NCI-H1105 treated with DMSO at 0.1 percent for 48 hours (cell line): ENCODE measurements around the gene TMEM245.
"Not testable (repeated sequence)": the region's sequence is repeated elsewhere in the genome, so short reads cannot be mapped to it uniquely, and the experiment has no call there.

Experiments used
- DNase-seq: peaks from one replicate; lab custom pipeline; 2025; lab: John Stamatoyannopoulos, UW

The TMEM245 gene

GRCh38 chr9:109132567-109133021 lies 12.8 kb upstream of the TMEM245 start:
- no peak for DNase-seq

GRCh38 chr9:109129470-109130197 lies 9.9 kb upstream of the TMEM245 start:
- DNase-seq, result no peak

DNA sequence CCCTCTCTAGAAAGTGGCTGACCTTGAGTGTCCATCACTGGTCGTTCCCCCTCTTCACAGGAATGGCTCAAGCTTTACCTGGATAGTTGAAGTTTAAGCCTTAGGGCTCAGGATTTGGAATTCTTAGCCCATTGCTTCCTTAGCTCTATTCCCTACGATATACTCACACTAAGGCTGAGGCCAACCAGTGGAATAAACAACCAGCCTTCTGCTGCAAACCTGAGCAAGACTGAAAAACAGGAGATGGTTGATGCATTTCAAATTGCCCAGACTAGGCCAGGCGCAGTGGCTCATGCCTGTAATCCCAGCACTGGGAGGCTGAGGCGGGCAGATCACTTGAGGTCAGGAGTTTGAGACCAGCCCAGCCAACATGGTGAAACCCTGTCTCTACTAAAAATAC lies 6.9 kb upstream of the TMEM245 start:
- not testable (repeated sequence) for DNase-seq

DNA sequence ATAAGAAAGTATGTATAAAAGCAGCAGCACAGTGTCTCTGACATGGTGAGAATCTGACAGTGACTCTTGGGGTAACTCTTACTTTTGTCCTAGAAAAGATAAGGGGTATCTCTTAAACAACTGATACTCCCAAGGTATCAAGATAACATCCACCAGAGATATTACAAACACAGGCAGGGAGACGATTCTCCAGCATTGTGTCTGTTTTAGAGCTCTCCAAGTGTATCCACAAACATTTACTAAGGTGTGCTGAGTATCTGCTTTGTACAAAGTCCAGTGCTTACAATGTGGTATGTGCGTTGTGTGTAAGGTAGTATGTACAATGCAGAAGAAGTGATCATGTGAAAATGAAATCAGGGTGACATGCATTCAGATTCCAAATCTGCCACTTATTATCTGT lies 4.4 kb upstream of the TMEM245 start:
- DNase-seq, result no peak

DNA sequence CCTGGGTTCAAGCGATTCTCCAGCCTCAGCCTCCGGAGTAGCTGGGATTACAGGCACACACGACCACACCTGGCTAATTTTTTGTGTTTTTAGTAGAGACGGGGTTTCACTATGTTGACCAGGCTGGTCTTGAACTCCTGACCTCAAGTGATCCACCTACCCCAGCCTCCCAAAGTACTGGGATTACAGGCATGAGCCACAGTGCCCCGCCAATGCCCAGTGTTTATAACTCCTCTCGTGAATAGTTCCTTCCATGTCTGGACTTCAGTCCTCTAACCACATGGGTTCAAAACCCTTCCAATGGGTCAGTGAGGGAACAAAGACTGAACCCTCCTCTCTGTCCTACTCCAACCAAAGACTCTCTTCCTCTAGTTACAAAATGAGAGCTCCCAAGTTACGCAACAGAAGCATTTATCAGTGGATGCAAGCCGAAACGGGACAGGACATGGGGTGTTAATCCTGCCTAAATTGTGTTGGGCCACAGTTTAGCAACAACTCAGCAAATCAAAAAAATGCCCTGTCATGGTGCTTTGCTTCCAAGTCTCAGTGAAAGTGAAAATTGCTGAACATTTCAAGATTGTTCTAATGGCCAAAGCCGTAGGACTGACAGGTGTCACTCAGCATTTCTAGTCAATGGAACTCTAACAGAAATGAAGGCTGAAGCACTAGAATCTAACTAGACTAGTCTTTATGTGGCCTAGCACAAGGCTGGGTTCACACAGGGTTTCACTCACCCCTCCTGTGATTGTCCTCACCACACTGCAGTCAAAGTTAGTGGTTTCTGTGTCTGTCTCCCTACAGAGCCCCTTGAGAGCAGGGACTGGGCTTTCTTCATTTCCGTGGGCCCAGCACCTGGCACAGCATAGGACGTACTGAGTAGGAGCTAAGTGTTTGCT lies 3.2 kb upstream of the TMEM245 start:
- DNase-seq, result no peak

GRCh38 chr9:109121232-109121796 lies 1.6 kb upstream of the TMEM245 start:
- DNase-seq, result no peak

- no peak for DNase-seq
Measured at GRCh38 chr9:109120204-109120789, 550 bp upstream of the TMEM245 start.

GRCh38 chr9:109118808-109119438 lies 824 bp downstream of the TMEM245 start:
- no peak for DNase-seq

GRCh38 chr9:109117856-109118807 lies 1.6 kb downstream of the TMEM245 start:
- DNase-seq, result no peak

DNA sequence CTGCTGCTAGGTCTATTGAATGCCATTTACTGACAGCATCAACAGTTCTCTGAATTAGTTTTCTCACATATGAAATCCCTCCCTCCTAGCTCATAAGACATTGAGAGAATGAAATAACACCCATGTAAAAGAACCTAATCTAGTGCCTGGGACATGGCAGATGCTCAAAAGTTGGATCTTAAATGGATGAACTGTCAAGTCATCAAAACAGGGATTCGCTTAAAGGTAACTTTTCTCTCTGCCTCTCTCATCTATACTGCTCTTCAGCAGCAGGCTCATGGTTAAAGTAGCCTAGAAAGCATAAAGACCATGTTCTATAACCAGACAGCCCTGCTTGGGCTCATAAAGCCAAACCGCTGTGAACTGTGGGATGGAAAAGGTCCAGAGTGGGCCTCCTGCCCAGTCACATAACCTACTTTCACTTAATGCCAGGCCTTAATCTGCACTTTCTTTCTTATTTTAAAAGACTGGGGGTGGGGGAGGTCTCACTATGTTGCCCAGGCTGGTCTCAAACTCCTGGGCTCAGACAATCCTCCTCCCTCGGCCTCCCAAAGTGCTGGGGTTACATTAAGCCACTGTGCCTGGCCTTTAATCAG lies 3.7 kb downstream of the TMEM245 start:
- no peak for DNase-seq

- no peak for DNase-seq
Measured at GRCh38 chr9:109114670-109115069, 5.1 kb downstream of the TMEM245 start.

DNA sequence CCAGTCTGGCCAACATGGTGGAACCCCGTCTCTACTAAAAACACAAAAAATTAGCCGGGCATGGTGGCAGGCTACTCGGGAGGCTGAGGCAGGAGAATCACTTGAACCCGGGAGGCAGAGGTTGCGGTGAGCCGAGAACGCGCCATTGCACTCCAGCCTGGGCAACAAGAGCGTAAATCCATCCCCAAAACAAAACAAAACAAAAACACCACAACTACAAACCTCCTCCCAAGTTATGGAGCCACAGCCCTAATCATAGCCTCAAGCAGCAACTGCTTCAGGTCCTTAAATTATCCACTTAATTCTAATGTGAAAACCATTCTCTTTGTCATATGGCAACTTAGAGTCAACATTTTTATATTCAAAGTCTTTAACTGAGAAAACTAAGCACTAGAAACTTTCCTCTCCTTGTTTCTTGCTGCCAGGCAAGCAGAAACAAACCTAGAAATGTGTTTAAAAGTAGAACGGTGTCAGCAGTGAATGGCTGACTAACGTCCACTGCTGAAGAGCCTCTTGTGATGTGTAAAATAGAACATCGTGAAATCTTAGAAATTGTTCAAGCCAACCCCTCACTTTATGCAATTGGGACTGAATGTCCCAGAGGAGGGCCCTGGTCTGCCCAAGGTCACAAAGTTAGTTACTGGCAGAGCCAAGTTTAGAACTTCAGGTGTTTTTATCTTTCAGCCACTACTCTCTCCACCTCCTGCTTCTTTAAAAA lies 5.7 kb downstream of the TMEM245 start:
- no peak for DNase-seq

DNA sequence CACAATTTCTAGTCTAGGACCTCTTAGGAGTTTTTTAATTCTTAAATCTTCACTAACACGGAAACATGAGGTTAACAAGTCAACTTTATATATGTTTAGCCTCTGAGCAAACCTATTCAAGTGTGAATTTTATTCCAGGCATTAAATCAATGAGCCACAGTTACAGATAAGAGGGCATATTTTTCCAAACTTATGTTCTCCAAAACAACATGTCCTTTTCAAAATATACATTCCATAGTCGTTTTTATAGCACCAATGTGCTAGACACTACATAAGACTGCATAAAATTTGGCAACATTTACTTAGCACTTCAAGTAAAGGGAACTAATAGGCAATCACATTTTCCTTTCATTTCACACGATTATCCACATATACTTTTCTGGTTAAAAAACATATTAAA lies 6.5 kb downstream of the TMEM245 start:
- no peak for DNase-seq

DNA sequence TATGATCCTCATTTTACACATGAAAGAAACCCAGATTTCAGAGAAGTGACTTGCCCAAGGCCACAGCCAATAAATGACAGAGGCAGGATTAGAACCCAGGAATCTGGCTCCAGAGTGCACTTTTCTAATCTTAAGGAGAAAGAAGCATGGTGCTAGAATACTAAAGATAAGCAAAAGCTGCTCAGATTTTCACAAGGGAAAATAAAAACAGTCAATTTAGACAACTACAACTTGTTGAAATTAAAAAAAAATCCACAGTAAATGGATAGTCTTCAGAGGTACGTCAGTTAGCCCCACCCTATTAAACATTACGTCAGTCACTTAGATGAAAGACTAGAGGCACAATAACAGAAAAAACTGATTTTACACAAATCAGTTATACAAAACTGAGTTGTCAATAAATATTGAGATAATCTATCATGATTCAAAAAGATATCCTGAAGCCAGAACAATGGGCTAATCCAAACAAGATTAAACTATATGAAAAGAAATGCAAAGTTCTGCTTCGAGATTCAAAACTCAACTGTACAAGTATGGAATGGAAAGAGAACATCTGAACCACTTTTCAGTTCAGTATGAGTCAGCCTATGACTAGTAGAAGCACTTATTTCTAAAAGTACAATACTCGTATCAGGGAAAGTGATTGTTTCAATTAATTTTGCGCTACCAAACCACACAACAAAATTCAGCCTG lies 9.3 kb downstream of the TMEM245 start:
- DNase-seq, result no peak

DNA sequence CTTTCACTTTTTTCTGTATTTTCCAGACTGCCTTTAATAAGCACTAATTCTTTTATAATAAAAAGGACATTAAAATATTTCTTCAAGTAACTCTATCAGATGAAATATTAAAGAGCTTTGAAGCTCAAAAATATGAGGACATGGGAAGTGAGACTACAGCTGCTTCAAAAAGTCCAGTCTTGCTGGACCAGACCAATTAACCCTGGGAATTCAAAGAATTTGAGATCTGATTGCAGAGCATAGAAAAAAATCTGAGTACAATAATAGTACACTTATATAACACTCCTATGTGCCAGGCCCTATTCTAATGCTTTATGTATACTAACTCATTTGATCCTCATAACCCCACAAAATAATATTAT lies 9.8 kb downstream of the TMEM245 start:
- DNase-seq, result no peak

- no peak for DNase-seq
Measured at GRCh38 chr9:109108318-109108717, 11.4 kb downstream of the TMEM245 start.

DNA sequence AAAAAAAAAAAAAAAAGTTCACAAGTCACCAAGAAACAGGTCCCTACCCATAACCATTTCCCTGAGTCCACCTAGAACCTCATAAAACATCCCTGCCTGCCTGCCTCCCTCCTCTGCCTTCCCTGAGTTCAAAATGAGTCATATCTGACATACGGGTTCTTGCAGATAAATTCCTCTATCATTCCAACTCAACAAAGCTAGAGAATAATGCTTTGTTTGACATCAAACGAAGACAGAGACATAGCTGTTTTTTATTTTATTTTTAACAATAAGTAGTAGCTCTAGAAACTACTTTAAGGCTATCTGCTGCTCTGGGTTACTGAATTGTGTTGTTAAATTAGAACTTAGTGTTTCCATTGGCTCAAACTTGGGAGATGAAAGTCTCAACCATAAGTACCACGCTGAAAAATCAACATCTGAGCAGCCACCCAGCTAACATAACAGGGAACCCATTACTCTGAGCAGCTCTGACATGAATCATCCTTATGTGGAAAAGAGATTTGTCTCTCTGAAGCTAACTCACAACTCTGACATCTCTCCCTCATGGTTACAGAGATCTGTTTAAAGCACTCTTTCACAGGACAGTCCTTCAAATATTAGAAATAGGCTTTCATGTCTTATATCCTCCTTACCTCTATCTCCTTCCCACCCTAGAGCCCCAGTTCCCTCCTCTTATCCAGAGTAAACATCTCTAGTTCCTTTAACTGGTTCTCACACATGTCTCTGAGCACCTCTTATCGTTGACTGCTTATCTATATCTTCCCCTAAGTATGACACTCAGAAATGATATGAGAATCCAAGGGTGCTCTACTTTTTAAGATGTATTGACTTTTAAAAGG lies 12.1 kb downstream of the TMEM245 start:
- no peak for DNase-seq

DNA sequence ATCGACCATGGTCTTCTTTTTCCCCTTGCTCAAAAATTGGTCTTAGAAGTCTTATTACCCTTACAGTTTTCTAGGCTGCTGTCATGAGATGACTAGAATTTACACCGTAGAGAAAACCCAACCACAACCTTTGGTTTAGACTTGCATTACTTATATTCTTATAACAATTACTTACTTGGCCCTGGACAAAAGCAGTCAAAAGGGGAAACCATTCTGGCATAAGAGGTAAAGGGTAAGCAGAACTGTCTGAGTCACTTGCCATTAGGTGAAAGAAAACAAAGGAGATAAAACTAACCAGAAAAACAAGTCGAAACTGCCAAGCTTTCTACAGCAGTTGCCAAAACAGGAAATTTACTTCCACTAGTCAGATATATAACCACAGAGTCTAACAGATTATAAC lies 17.9 kb downstream of the TMEM245 start:
- DNase-seq, result no peak
